ENCODE measurements around the gene SRD5A2.

SRD5A2 gene

GRCh38 chr2:31580321-31581117, at the start of gene SRD5A2:
Gene SRD5A2, minus strand, starts transcription at chr2:31580938. Its CDS starts 38 bp downstream, at chr2:31580900.
- no peak for DNase-seq

GRCh38 chr2:31606509-31606908, 25.8 kb upstream of the SRD5A2 start:
- no peak for DNase-seq

GRCh38 chr2:31598694-31599093, 18.0 kb upstream of the SRD5A2 start:
- no peak for DNase-seq

GRCh38 chr2:31586230-31586629, 5.5 kb upstream of the SRD5A2 start:
- no peak for DNase-seq

GRCh38 chr2:31581124-31581795, 522 bp upstream of the SRD5A2 start:
- DNase-seq: no peak

GRCh38 chr2:31579996-31580320, 780 bp downstream of the SRD5A2 start:
- DNase-seq: no peak

- DNase-seq: no peak
Measured at GRCh38 chr2:31578316-31578715, 2.4 kb downstream of the SRD5A2 start.

- DNase-seq: no peak
Measured at GRCh38 chr2:31577143-31577542, 3.6 kb downstream of the SRD5A2 start.

- DNase-seq: no peak
Measured at GRCh38 chr2:31568585-31569201, 12.0 kb downstream of the SRD5A2 start.

- no peak for DNase-seq
Measured at GRCh38 chr2:31567679-31568078, 13.1 kb downstream of the SRD5A2 start.

GRCh38 chr2:31563273-31563839, 17.4 kb downstream of the SRD5A2 start:
- no peak for DNase-seq

- no peak for DNase-seq
Measured at GRCh38 chr2:31561823-31562222, 18.9 kb downstream of the SRD5A2 start.

GRCh38 chr2:31558401-31559295, 22.1 kb downstream of the SRD5A2 start:
- no peak for DNase-seq

GRCh38 chr2:31556940-31557339, 23.8 kb downstream of the SRD5A2 start:
- DNase-seq: no peak

GRCh38 chr2:31555967-31556706, 24.6 kb downstream of the SRD5A2 start:
- no peak for DNase-seq

GRCh38 chr2:31553362-31553761, 27.4 kb downstream of the SRD5A2 start:
- no peak for DNase-seq

GRCh38 chr2:31547485-31547884, 33.3 kb downstream of the SRD5A2 start:
- DNase-seq: no peak

GRCh38 chr2:31541853-31542252, 38.9 kb downstream of the SRD5A2 start:
- DNase-seq: no peak

- DNase-seq: no peak
Measured at GRCh38 chr2:31539505-31539904, 41.2 kb downstream of the SRD5A2 start.

GRCh38 chr2:31535768-31536167, 45.0 kb downstream of the SRD5A2 start:
- no peak for DNase-seq

- no peak for DNase-seq
Measured at GRCh38 chr2:31534636-31535035, 46.1 kb downstream of the SRD5A2 start.

- DNase-seq: no peak
Measured at GRCh38 chr2:31533036-31533435, 47.7 kb downstream of the SRD5A2 start.
